ENCODE measurements around the gene RAD52. TPM values are rescaled to one million over a fixed set of nuclear protein-coding genes. Genes with fewer than 3 reads are reported as not detected.

The RAD52 gene
- total RNA-seq, 1 experiment from 2014 or later: 53.9 TPM

- Mint-ChIP-seq H3K4me3 (ENCODE audit: unreplicated experiment) (no peak overlapping the region), H3K4me1 (ENCODE audit: low read depth, unreplicated experiment) (no peaks in the 10 kb centered on the region), H3K27ac (ENCODE audit: unreplicated experiment) (no peak overlapping the region), H3K36me3 (ENCODE audit: insufficient read depth, unreplicated experiment) (peaks cover 98% of the 10 kb centered on the region), H3K27me3 (ENCODE audit: insufficient read depth, unreplicated experiment) (no peaks in the 10 kb centered on the region), H3K9me3 (ENCODE audit: unreplicated experiment) (no peaks in the 10 kb centered on the region)
- CTCF ChIA-PET: no interaction called here
- no peak for DNase-seq
- POLR2A ChIA-PET: no interaction called here
- intact Hi-C loops (cut with micrococcal nuclease; ENCODE audit: unreplicated experiment): no loop called here
- no TSS peak for BruUV-seq (replicated peaks)
- Histone ChIP-seq H3K4me1 (no peaks in the 10 kb centered on the region), H3K36me3 (ENCODE audit: control insufficient read depth, insufficient read depth, low read length) (no peaks in the 10 kb centered on the region; the same call in 1 of the 2 replicates), H3K27me3 (replicated peaks; ENCODE audit: control insufficient read depth, insufficient read depth, low read length) (no peaks in the 10 kb centered on the region), H3K9me3 (no peaks in the 10 kb centered on the region), H3K4me3 (ENCODE audit: low read depth, low read length) (no peak overlapping the region)
- no peak for TF ChIP-seq CTCF (IDR thresholded peaks at IDR 0.05; ENCODE audit: insufficient read depth in 1 of 2, low read depth in 1 of 2, low read length in 1 of 2, severe bottlenecking in 1 of 2, unreplicated experiment in 1 of 2)
These were observed 27.2 kb downstream of the RAD52 start for GRCh38 chr12:922285-922684.

DNA sequence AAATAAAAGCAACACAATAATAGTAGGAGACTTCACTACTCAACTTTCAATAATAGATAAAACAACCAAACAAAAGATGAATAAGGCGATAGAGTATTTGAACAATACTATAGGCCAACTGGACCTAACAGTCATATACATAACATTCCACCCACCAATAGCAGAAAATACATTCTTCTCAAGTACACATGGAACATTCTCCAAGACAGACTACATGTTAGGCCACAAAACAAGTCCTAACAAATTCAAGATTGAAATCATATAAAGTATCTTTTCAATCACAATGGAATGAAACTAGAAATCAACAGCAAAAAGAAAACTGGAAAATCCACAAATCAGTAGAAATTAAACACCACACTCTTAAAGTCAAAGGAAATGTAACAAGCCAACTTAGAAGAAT, 28.8 kb downstream of the RAD52 start:
- POLR2A ChIA-PET: no interaction called here

DNA sequence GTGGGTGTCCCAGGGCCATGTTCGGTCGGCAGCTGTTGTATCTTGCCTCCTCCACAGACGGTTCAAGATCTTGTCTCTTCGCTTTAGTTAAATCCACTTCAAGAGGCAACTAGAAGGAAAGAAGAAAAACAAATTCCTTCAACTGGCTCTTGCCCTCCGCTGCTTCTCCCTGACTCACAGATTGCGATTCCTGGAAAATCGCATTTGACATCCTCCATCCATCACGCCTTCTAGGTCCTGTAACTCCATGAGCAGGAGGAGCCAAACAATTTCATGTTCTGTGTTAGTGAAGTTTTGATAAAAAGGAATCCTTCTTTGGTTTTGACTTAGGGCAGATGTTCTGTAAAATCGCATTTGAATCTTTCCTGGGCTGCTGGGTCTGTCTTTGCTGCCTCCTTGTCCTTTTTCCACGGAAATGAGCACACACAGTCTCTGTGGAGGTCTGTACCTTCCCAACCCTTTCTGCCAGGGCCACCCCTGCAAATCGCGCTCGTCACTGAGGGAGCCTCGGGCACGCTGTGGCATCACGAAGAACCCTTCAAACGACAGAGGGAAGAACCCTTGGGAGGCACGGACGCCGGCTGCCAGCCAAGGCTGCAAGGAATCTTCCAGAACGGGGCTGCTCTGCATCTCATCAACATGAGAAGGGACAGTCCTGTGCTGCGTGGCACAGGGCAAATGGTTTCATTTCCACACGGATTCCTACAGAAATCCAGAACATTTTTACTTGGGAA, 32.6 kb downstream of the RAD52 start:
- H3K4me3 Mint-ChIP-seq (ENCODE audit: unreplicated experiment): no peak overlapping the region
- CTCF ChIA-PET: no interaction called here

More for the DNA sequence above, 28.8 kb downstream of the RAD52 start:
- intact Hi-C loops (cut with micrococcal nuclease; ENCODE audit: unreplicated experiment): no loop called here
- Histone ChIP-seq H3K4me3 (ENCODE audit: low read depth, low read length) (no peak overlapping the region), H3K9me3 (no peaks in the 10 kb centered on the region), H3K4me1 (no peaks in the 10 kb centered on the region), H3K27me3 (replicated peaks; ENCODE audit: control insufficient read depth, insufficient read depth, low read length) (no peaks in the 10 kb centered on the region), H3K36me3 (ENCODE audit: control insufficient read depth, insufficient read depth, low read length) (peaks cover 5% of the 10 kb centered on the region)
- H3K4me3 Mint-ChIP-seq (ENCODE audit: unreplicated experiment): no peak overlapping the region
- no peaks in the 10 kb centered on the region for H3K4me1 Mint-ChIP-seq (ENCODE audit: low read depth, unreplicated experiment)
- BruUV-seq (replicated peaks): no TSS peak
- no peak for TF ChIP-seq CTCF (IDR thresholded peaks at IDR 0.05; ENCODE audit: insufficient read depth in 1 of 2, low read depth in 1 of 2, low read length in 1 of 2, severe bottlenecking in 1 of 2, unreplicated experiment in 1 of 2)
- CTCF ChIA-PET: no interaction called here
- H3K27me3 Mint-ChIP-seq (ENCODE audit: insufficient read depth, unreplicated experiment): no peaks in the 10 kb centered on the region
- no peak for DNase-seq
- peaks cover 100% of the 10 kb centered on the region for H3K36me3 Mint-ChIP-seq (ENCODE audit: insufficient read depth, unreplicated experiment)
- peak overlapping the region; percentile 36 for H3K27ac Mint-ChIP-seq (ENCODE audit: unreplicated experiment)
- H3K9me3 Mint-ChIP-seq (ENCODE audit: unreplicated experiment): no peaks in the 10 kb centered on the region

More for the DNA sequence above, 32.6 kb downstream of the RAD52 start:
- POLR2A ChIA-PET: no interaction called here
- no peak for TF ChIP-seq CTCF (IDR thresholded peaks at IDR 0.05; ENCODE audit: insufficient read depth in 1 of 2, low read depth in 1 of 2, low read length in 1 of 2, severe bottlenecking in 1 of 2, unreplicated experiment in 1 of 2)
- no peak overlapping the region for H3K4me3 ChIP-seq (ENCODE audit: low read depth, low read length)
- intact Hi-C loops (cut with micrococcal nuclease; ENCODE audit: unreplicated experiment): no loop called here
- H3K27me3 Mint-ChIP-seq (ENCODE audit: insufficient read depth, unreplicated experiment): no peaks in the 10 kb centered on the region
- no peaks in the 10 kb centered on the region for H3K9me3 ChIP-seq
- no peak for DNase-seq
- H3K9me3 Mint-ChIP-seq (ENCODE audit: unreplicated experiment): no peaks in the 10 kb centered on the region
- no peaks in the 10 kb centered on the region for H3K4me1 ChIP-seq
- peaks cover 10% of the 10 kb centered on the region for H3K36me3 ChIP-seq (ENCODE audit: control insufficient read depth, insufficient read depth, low read length)
- H3K27ac Mint-ChIP-seq (ENCODE audit: unreplicated experiment): peak overlapping the region; percentile 36
- no peaks in the 10 kb centered on the region for H3K27me3 ChIP-seq (replicated peaks; ENCODE audit: control insufficient read depth, insufficient read depth, low read length)
- peaks cover 97% of the 10 kb centered on the region for H3K36me3 Mint-ChIP-seq (ENCODE audit: insufficient read depth, unreplicated experiment)
- peaks cover 7% of the 10 kb centered on the region for H3K4me1 Mint-ChIP-seq (ENCODE audit: low read depth, unreplicated experiment)
- no TSS peak for BruUV-seq (replicated peaks)
